ENCODE measurements around the gene SLC2A5.

SLC2A5 gene

DNA sequence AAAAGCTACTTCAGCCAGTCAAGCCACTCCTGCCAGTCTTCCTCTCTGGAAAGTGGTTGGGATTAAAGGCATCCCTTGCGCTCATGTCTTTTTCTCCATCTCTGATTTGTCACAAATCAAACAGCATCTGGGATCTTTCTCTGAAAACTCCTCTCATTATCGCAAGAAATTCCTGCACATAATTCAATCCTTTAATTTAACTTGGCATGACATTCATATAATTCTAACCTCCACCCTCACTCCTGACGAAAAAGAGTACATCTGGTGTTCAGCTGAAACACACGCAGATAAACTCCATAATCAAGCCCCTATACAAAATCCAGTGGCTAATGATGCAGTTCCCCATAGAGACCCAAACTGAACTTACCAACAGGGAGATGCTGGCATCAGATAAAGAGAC is 19.4 kb upstream of the SLC2A5 start:
- no peak for TF ChIP-seq RAD21 (IDR thresholded peaks at IDR 0.05; ENCODE audit: low read depth)
- no peak for TF ChIP-seq NFIC (IDR thresholded peaks at IDR 0.05)
- no peak for TF ChIP-seq EP300 (IDR thresholded peaks at IDR 0.05; ENCODE audit: borderline replicate concordance)
- TF ChIP-seq EGR1 (IDR thresholded peaks at IDR 0.05): no peak
- TF ChIP-seq, protein P1, sequence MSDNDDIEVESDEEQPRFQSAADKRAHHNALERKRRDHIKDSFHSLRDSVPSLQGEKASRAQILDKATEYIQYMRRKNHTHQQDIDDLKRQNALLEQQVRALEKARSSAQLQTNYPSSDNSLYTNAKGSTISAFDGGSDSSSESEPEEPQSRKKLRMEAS (IDR thresholded peaks at IDR 0.05): no peak
- TF ChIP-seq TEAD4 (IDR thresholded peaks at IDR 0.05): no peak
- no peak for TF ChIP-seq CREB1 (IDR thresholded peaks at IDR 0.05; ENCODE audit: low read depth)
- no peak for TF ChIP-seq ZBTB7A (IDR thresholded peaks at IDR 0.05; ENCODE audit: low read depth)
- TF ChIP-seq, protein P2, sequence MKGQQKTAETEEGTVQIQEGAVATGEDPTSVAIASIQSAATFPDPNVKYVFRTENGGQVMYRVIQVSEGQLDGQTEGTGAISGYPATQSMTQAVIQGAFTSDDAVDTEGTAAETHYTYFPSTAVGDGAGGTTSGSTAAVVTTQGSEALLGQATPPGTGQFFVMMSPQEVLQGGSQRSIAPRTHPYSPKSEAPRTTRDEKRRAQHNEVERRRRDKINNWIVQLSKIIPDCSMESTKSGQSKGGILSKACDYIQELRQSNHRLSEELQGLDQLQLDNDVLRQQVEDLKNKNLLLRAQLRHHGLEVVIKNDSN (IDR thresholded peaks at IDR 0.05): no peak
- TF ChIP-seq, protein P3, sequence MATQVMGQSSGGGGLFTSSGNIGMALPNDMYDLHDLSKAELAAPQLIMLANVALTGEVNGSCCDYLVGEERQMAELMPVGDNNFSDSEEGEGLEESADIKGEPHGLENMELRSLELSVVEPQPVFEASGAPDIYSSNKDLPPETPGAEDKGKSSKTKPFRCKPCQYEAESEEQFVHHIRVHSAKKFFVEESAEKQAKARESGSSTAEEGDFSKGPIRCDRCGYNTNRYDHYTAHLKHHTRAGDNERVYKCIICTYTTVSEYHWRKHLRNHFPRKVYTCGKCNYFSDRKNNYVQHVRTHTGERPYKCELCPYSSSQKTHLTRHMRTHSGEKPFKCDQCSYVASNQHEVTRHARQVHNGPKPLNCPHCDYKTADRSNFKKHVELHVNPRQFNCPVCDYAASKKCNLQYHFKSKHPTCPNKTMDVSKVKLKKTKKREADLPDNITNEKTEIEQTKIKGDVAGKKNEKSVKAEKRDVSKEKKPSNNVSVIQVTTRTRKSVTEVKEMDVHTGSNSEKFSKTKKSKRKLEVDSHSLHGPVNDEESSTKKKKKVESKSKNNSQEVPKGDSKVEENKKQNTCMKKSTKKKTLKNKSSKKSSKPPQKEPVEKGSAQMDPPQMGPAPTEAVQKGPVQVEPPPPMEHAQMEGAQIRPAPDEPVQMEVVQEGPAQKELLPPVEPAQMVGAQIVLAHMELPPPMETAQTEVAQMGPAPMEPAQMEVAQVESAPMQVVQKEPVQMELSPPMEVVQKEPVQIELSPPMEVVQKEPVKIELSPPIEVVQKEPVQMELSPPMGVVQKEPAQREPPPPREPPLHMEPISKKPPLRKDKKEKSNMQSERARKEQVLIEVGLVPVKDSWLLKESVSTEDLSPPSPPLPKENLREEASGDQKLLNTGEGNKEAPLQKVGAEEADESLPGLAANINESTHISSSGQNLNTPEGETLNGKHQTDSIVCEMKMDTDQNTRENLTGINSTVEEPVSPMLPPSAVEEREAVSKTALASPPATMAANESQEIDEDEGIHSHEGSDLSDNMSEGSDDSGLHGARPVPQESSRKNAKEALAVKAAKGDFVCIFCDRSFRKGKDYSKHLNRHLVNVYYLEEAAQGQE (IDR thresholded peaks at IDR 0.05; ENCODE audit: low read depth): no peak
- TF ChIP-seq YY1 (IDR thresholded peaks at IDR 0.05; ENCODE audit: low read depth): no peak
- no peak for TF ChIP-seq TAF1 (IDR thresholded peaks at IDR 0.05; ENCODE audit: low read depth)
- no peak for TF ChIP-seq TCF12 (IDR thresholded peaks at IDR 0.05; ENCODE audit: low read depth)
- TF ChIP-seq FOXM1 (IDR thresholded peaks at IDR 0.05; ENCODE audit: borderline replicate concordance, low read depth): no peak
- TF ChIP-seq CEBPB (IDR thresholded peaks at IDR 0.05): no peak

DNA sequence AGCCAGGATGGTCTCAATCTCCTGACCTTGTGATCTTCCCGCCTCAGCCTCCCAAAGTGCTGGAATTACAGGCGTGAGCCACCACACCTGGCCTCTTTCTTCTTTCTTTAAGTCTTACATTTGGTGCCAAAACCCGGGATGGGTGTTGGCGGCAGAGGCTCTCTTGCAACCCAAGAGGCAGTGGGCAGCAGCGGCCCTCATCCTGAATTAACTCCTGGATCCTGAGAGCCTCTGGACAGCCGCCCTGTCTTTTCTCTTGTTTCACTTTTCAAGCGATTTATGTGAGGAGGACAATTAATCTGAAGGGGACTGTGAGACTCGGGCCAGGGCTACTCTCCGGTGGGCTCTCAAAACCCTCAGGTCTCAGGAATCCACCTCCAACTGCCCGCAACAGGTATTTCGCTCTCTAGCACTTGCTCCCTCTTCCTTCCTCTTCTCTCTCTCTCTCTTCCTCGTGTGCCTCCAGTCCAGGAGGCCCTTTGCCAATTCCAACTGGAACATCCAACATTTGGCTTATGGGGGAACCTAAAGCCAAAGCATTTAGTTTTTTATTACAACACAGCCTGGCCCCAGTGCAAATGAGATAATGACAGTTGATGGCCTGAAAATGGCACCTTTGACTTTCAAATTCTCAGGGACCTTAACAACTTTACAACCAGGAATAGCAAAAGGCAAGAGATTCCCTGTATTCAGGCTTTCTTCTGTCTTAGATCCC is 18.1 kb upstream of the SLC2A5 start:
- TF ChIP-seq, protein P1 (IDR thresholded peaks at IDR 0.05): no peak
- TF ChIP-seq EP300 (IDR thresholded peaks at IDR 0.05; ENCODE audit: borderline replicate concordance) (no peak), ZBTB7A (IDR thresholded peaks at IDR 0.05; ENCODE audit: low read depth) (no peak), CEBPB (IDR thresholded peaks at IDR 0.05) (no peak), NFIC (IDR thresholded peaks at IDR 0.05) (no peak), TEAD4 (IDR thresholded peaks at IDR 0.05) (no peak), EGR1 (IDR thresholded peaks at IDR 0.05) (no peak), TAF1 (IDR thresholded peaks at IDR 0.05; ENCODE audit: low read depth) (no peak), CREB1 (IDR thresholded peaks at IDR 0.05; ENCODE audit: low read depth) (no peak)

DNA sequence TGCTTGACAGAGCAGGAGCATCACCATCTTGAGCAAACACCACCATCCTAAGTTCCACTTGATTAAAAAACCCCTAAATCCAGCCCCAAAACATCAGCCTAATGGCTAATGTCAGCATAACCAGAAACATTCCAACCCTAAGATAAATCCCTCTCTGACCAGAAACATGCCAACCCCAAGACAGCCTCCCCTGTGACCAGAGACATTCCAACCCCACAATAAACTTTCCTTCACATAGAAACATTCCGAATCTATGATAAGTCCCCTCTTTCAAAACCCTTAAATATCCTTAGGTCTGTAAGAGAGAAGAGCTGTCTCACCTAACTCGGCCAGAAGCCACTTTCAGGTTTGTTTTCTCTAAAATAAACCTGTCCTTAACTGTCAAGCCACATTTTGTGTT is 17.4 kb upstream of the SLC2A5 start:
- TF ChIP-seq YY1 (IDR thresholded peaks at IDR 0.05; ENCODE audit: low read depth) (no peak), TAF1 (IDR thresholded peaks at IDR 0.05; ENCODE audit: low read depth) (no peak), NFIC (IDR thresholded peaks at IDR 0.05) (no peak), FOXM1 (IDR thresholded peaks at IDR 0.05; ENCODE audit: borderline replicate concordance, low read depth) (no peak), EGR1 (IDR thresholded peaks at IDR 0.05) (no peak), CREB1 (IDR thresholded peaks at IDR 0.05; ENCODE audit: low read depth) (no peak), TEAD4 (IDR thresholded peaks at IDR 0.05) (no peak), CEBPB (IDR thresholded peaks at IDR 0.05) (no peak)
- TF ChIP-seq, protein P3 (IDR thresholded peaks at IDR 0.05; ENCODE audit: low read depth): no peak
- TF ChIP-seq, protein P1 (IDR thresholded peaks at IDR 0.05): no peak

DNA sequence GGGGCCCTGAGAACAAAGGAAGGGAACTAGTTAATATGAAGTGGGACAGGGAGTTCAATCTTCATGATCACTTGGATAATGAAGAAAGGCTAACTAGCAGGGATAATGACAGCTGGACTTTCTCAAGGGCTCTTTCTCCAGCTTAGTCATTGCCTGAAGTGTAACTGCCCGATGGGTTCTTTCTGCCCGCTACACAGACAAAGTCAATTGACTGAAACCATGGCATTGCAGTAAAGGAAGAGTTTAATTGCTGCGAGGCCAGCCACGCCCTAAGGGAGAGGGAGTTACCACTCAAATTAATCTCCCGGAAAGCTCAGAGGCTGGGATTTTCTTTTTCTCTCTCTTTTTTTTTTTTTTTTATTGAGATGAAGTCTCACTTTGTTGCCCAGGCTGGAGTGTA is 16.6 kb upstream of the SLC2A5 start:
- TF ChIP-seq YY1 (IDR thresholded peaks at IDR 0.05; ENCODE audit: low read depth): no peak
- no peak for TF ChIP-seq EGR1 (IDR thresholded peaks at IDR 0.05)
- no peak for TF ChIP-seq RAD21 (IDR thresholded peaks at IDR 0.05; ENCODE audit: low read depth)
- TF ChIP-seq, protein P3 (IDR thresholded peaks at IDR 0.05; ENCODE audit: low read depth): no peak
- TF ChIP-seq ZBTB7A (IDR thresholded peaks at IDR 0.05; ENCODE audit: low read depth): no peak

All from Ishikawa (cell line).